K562 (cell line): ENCODE measurements around the gene POLRMT. TPM values are rescaled to one million over a fixed set of nuclear protein-coding genes. Genes with fewer than 3 reads are reported as not detected.
A peak's percentile ranks its signal among the peaks of the same experiment; 100 is the strongest.

Experiments used
- ATAC-seq: fragments of 200-7000 bp; cut with Tn5 transposase; 3 replicates; pipeline ENCODE4 v1.9.1; 2020; ENCODE audit warnings: moderate library complexity
- BruUV-seq: library from RNA; stranded (reverse); fragments of 400-500 nt; replicated peaks from 2 replicates; lab custom pipeline; 2021; lab: Mats Ljungman, UMichigan
- CTCF ChIA-PET: fragments of 300-600 bp; formaldehyde crosslinking; extraction: SDS; loops from one replicate; lab custom pipeline; 2021; ENCODE audit warnings: low intra/inter-chr PET ratio; lab: Yijun Ruan, JAX
- POLR2A ChIA-PET: fragments of 300-600, 350-650 bp; sonication (Branson Sonifier 250); formaldehyde crosslinking; extraction: SDS; loops from one replicate; lab custom pipeline; 2021; ENCODE audit warnings: antibody characterized with exemption, inconsistent platforms; lab: Yijun Ruan, JAX
- DNase-seq, 4 experiments: peaks; one replicate each; pipeline versions ENCODE4 v3.0.0 to v3.0.0-alpha.2; 2011 to 2018; ENCODE audit warnings: low spot score in 3 of 4, mixed read lengths in 3 of 4; ENCODE audit errors: extremely low read depth in 1 of 4
- FAIRE-seq: peaks from 2 replicates; lab custom pipeline; 2011; peaks lifted over from hg19 to GRCh38; lab: Jason Lieb, UNC
- H2AFZ ChIP-seq: 2 replicates; pipeline ENCODE4 v1.6.0; 2011; ENCODE audit warnings: low read depth, low read length, control low read depth, inconsistent platforms
- H3K27ac ChIP-seq: fragments of 200-600 bp; 3 replicates; pipeline ENCODE4 v1.8.0; 2011; ENCODE audit warnings: low read depth, mild to moderate bottlenecking, control low read depth, inconsistent platforms, low read length, moderate library complexity, mixed read lengths; ENCODE audit errors: extremely low read depth
- H3K27me3 ChIP-seq, 2 experiments: fragments of 300-600 bp in 1 of 2; 2 replicates in 1 of 2; 3 replicates in 1 of 2; pipeline versions ENCODE4 v1.6.0 to v1.8.0; 2011; ENCODE audit warnings: inconsistent platforms in 2 of 2, low read length in 2 of 2, mild to moderate bottlenecking in 1 of 2, mixed read lengths in 1 of 2, moderate library complexity in 1 of 2; ENCODE audit not compliant: control insufficient read depth in 2 of 2, insufficient read depth in 2 of 2
- H3K36me3 ChIP-seq: fragments of 300-600 bp; 3 replicates; pipeline ENCODE4 v1.8.0; 2011; ENCODE audit warnings: mild to moderate bottlenecking, low read length, inconsistent platforms; ENCODE audit not compliant: control insufficient read depth, insufficient read depth
- H3K4me1 ChIP-seq, 2 experiments: fragments of 200-600 bp in 1 of 2; replicated peaks in 1 of 2; 2 replicates in 1 of 2; 3 replicates in 1 of 2; pipeline versions ENCODE4 v1.5.1 to v1.8.0; 2011; ENCODE audit warnings: inconsistent platforms in 2 of 2, low read length in 2 of 2, mild to moderate bottlenecking in 1 of 2, mixed read lengths in 1 of 2, moderate library complexity in 1 of 2; ENCODE audit not compliant: control insufficient read depth in 2 of 2, insufficient read depth in 2 of 2
- H3K4me2 ChIP-seq: 2 replicates; pipeline ENCODE4 v1.6.1; 2011; ENCODE audit warnings: low read length, control low read depth, inconsistent platforms, mixed read lengths; ENCODE audit not compliant: insufficient read depth
- H3K4me3 ChIP-seq: fragments of 200-600 bp; sonication (generic), shearing (Covaris generic); 2 replicates; pipeline ENCODE4 v1.5.1; 2016; ENCODE audit warnings: control low read depth, inconsistent platforms
- H3K79me2 ChIP-seq: fragments of 200-600 bp; 3 replicates; pipeline ENCODE4 v1.8.0; 2011; ENCODE audit warnings: low read length, inconsistent platforms; ENCODE audit not compliant: control insufficient read depth, insufficient read depth
- H3K9ac ChIP-seq, 2 experiments: 2 replicates each; pipeline versions ENCODE4 v1.6.0 to v1.6.1; 2011; ENCODE audit warnings: low read depth in 2 of 2, low read length in 2 of 2, control low read depth in 1 of 2, inconsistent platforms in 1 of 2, mild to moderate bottlenecking in 1 of 2, mixed read lengths in 1 of 2; ENCODE audit not compliant: insufficient read depth in 1 of 2
- H3K9me1 ChIP-seq: one replicate; pipeline ENCODE4 v1.6.0; 2011; ENCODE audit warnings: inconsistent platforms, mild to moderate bottlenecking, low read length, moderate library complexity; ENCODE audit not compliant: control insufficient read depth, insufficient read depth
- H3K9me3 ChIP-seq: replicated peaks from 2 replicates; pipeline ENCODE4 v1.5.1; 2011; ENCODE audit warnings: low read depth, low read length, inconsistent platforms; ENCODE audit not compliant: control insufficient read depth, insufficient read depth
- H4K20me1 ChIP-seq: replicated peaks from 2 replicates; pipeline ENCODE4 v1.6.1; 2011; ENCODE audit warnings: low read length, inconsistent platforms, mixed read lengths; ENCODE audit not compliant: control insufficient read depth, insufficient read depth
- POLR2G ChIP-seq: fragments of 200-400 bp; formaldehyde crosslinking; IDR thresholded peaks from 2 replicates; pipeline ENCODE4 v1.6.1; 2017; ENCODE audit warnings: low read depth, mild to moderate bottlenecking, antibody characterized with exemption, low read length, moderate library complexity
- RBFOX2 ChIP-seq: fragments of 200-400 bp; formaldehyde crosslinking; IDR thresholded peaks from 2 replicates; pipeline ENCODE4 v1.6.1; 2017; ENCODE audit warnings: low read depth, mild to moderate bottlenecking, low read length, moderate library complexity
- RBM17 ChIP-seq: fragments of 200-400 bp; formaldehyde crosslinking; IDR thresholded peaks from 2 replicates; pipeline ENCODE4 v1.6.1; 2017; ENCODE audit warnings: low read depth, mild to moderate bottlenecking, low read length, borderline replicate concordance
- SRSF3 ChIP-seq: fragments of 200-400 bp; formaldehyde crosslinking; IDR thresholded peaks from 2 replicates; pipeline ENCODE4 v1.6.1; 2016; ENCODE audit warnings: mild to moderate bottlenecking, low read length, moderate library complexity; ENCODE audit not compliant: insufficient read depth
- ZBTB12 ChIP-seq: fragments of 250-450 bp; sonication (Bioruptor Pico); IDR thresholded peaks from 2 replicates; pipeline ENCODE4 v1.4.0; 2020
- ZNF695 ChIP-seq: fragments of 450-650 bp; formaldehyde crosslinking; IDR thresholded peaks from 2 replicates; pipeline ENCODE4 v1.4.0; 2020; ENCODE audit warnings: mild to moderate bottlenecking, moderate library complexity
- WGBS: fragments of 100-300 bp; shearing (Covaris generic); methylation state at CpG from one replicate; pipeline ENCODE4 v1.1.6; 2016; ENCODE audit warnings: low coverage, mixed read lengths; ENCODE audit not compliant: insufficient coverage; ENCODE audit errors: missing lambda C conversion rate; 5-methylcytosine and 5-hydroxymethylcytosine counted together
- in situ Hi-C: fragments of 300-500 bp; cut with MboI; formaldehyde crosslinking; loops from 4 replicates; pipeline ENCODE4 v1.15.0; 2018; ENCODE audit warnings: inconsistent platforms, mixed read lengths
- intact Hi-C: fragments of 100-400 bp; cut with micrococcal nuclease; formaldehyde crosslinking; loops from 2 replicates; pipeline ENCODE4 v1.14.2; 2022
- polyA plus RNA-seq, 8 experiments: library from polyadenylated mRNA; depleted of rRNA in 4 of 8; stranded (reverse) in 5 of 8; unstranded in 3 of 8; fragments of >200 nt; fragmentation: Nextera tagmentation in 2 of 8; fragmentation: Illumina TruSeq in 1 of 8; extraction: Ambion mirVana in 2 of 8; extraction: Trizol in 1 of 8; gene quantifications; 2 replicates each; pipeline versions ENCODE4 v1.2.1 to v1.2.3, GENCODE V29; 2011 to 2014; ENCODE audit warnings: inconsistent platforms in 1 of 8, missing spikeins in 1 of 8
- total RNA-seq, 7 experiments: library from RNA; depleted of rRNA in 6 of 7; stranded (reverse); fragments of >200 nt in 6 of 7; fragmentation: Illumina TruSeq in 2 of 7; extraction: Trizol in 2 of 7; gene quantifications; 2 replicates each; pipeline versions ENCODE4 v1.2.1 to v1.2.3, GENCODE V29; 2011 to 2021; ENCODE audit warnings: low replicate concordance in 1 of 7
- TF ChIP-seq, protein P1 (sequence below): sonication (generic); formaldehyde crosslinking; IDR thresholded peaks from 2 replicates; pipeline ENCODE4 v1.8.0; 2022; ENCODE audit warnings: missing genetic modification reagents, mild to moderate bottlenecking, moderate library complexity, borderline replicate concordance

Gene POLRMT
- total and polyA plus RNA-seq, 9 of the 15 experiments (the other 6 are each of a cell fraction or from before 2014, with no cell fraction given), result 30.3 to 144 (median 68.0) TPM

DNA sequence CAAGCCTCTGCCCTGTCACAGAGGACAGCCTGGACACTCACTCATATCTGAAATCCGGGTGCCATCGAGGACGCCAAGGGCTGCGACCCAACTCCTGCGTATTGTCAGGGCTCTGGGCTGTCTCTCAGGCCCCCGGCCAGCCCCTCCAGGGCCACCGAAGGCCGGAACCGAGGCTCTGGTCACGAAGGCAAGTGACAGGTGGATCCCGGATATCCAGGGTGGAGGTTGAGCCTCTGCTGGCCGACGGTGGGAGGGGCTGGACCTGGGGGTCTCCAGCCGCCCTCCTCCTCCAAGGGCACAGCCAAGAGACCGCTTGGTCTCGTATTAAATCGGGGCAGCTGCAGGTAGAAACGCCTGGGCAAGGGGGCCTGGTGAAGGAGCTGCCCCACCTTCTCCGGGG, 24.3 kb upstream of the POLRMT start:
- ATAC-seq (no peak), DNase-seq (no peak), FAIRE-seq (no peak)
- ChIA-PET CTCF (no interaction called here), POLR2A (interaction anchor here (1.2 to 1.5 kb wide), 2 partner anchors 9 to 24 kb away, joined by 4 to 6 read pairs; partner anchors contain the start of gene POLRMT)
- 93% methylated on average over 15 of the region's 19 CpGs for WGBS
- in situ Hi-C loops (no loop called here), intact Hi-C loops (no loop called here)
- peaks cover 60% of the 10 kb centered on the region for H4K20me1 ChIP-seq
- no peaks in the 10 kb centered on the region for H3K9me3 ChIP-seq
- no peak overlapping the region for H3K4me3 ChIP-seq
- peaks cover 98% of the 10 kb centered on the region for H3K79me2 ChIP-seq
- no peak overlapping the region for H3K4me2 ChIP-seq
- H3K36me3 ChIP-seq, result peaks cover 87% of the 10 kb centered on the region; the same call in 2 of the 3 replicates
- H3K9ac ChIP-seq, result no peak overlapping the region; a peak in 1 of 4 replicates
- no peak overlapping the region for H3K27ac ChIP-seq
- no peak overlapping the region for H2AFZ ChIP-seq
- peaks cover 14 to 78% of the 10 kb centered on the region in 2 experiments for H3K4me1 ChIP-seq
- no TSS peak for BruUV-seq
- peaks cover 14% of the 10 kb centered on the region for H3K9me1 ChIP-seq
- TF ChIP-seq SRSF3 (no peak), ZNF695 (CRISPR knock-in tag) (no peak), ZBTB12 (no peak), RBM17 (no peak), RBFOX2 (peak; percentile 41), POLR2G (peak; percentile 8; the same call in 1 of the 2 replicates)
- TF ChIP-seq, protein P1, sequence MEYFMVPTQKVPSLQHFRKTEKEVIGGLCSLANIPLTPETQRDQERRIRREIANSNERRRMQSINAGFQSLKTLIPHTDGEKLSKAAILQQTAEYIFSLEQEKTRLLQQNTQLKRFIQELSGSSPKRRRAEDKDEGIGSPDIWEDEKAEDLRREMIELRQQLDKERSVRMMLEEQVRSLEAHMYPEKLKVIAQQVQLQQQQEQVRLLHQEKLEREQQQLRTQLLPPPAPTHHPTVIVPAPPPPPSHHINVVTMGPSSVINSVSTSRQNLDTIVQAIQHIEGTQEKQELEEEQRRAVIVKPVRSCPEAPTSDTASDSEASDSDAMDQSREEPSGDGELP (CRISPR knock-in tag), result no peak
- H3K27me3 ChIP-seq, result no peaks in the 10 kb centered on the region
